B cell (primary cell): ENCODE data around the gene PPP1R12B. TPM values are rescaled to one million over a fixed set of nuclear protein-coding genes. Genes with fewer than 3 reads are reported as not detected.
"Not testable (repeated sequence)": the region's sequence is repeated elsewhere in the genome, so short reads cannot be mapped to it uniquely, and the experiment has no call there.

Source experiments
- ATAC-seq: fragments of 200-7000 bp; cut with Tn5 transposase; one replicate; pipeline ENCODE4 v1.10.0; 2021; ENCODE audit warnings: low read depth, mild to moderate bottlenecking, moderate number of reproducible peaks, moderate library complexity
- CTCF ChIA-PET: fragments of 350-600 bp; sonication (Branson Sonifier 250); formaldehyde crosslinking; loops from one replicate; lab custom pipeline; 2021; ENCODE audit warnings: antibody characterized with exemption, inconsistent platforms; lab: Charles Lee
- POLR2A ChIA-PET: fragments of 350-600 bp; sonication (Branson Sonifier 250); formaldehyde crosslinking; loops from one replicate; lab custom pipeline; 2021; ENCODE audit warnings: antibody characterized with exemption; lab: Charles Lee
- DNase-seq: peaks from one replicate; pipeline ENCODE4 v3.0.0; 2013
- H2AFZ ChIP-seq: 2 replicates; pipeline ENCODE4 v1.6.1; 2012; ENCODE audit warnings: mild to moderate bottlenecking, low read depth, low read length; ENCODE audit not compliant: insufficient read depth, poor library complexity, severe bottlenecking
- H3K27ac ChIP-seq, 2 donors: 1 replicate in 1 of 2; 2 replicates in 1 of 2; pipeline ENCODE4 v1.5.1; 2012 to 2013; ENCODE audit warnings: low read length in 2 of 2, mild to moderate bottlenecking in 2 of 2, moderate library complexity in 1 of 2
- H3K27me3 ChIP-seq, 4 experiments: fragments of 200-600 bp in 1 of 4; sonication (generic) in 1 of 4; replicated peaks in 1 of 4; 1 replicate in 2 of 4; 2 replicates in 2 of 4; pipeline versions ENCODE4 v1.6.1 to v1.7.0; 2013 to 2016; ENCODE audit warnings: low read length in 3 of 4, mild to moderate bottlenecking in 2 of 4, mixed read lengths in 1 of 4, moderate library complexity in 1 of 4; ENCODE audit not compliant: insufficient read depth in 4 of 4, control insufficient read depth in 3 of 4; ENCODE audit errors: control extremely low read depth in 1 of 4
- H3K36me3 ChIP-seq, 2 experiments: replicated peaks in 1 of 2; 1 replicate in 1 of 2; 2 replicates in 1 of 2; pipeline versions ENCODE4 v1.6.1 to v1.7.1; 2013; ENCODE audit warnings: low read length in 1 of 2; ENCODE audit not compliant: insufficient read depth in 2 of 2, control insufficient read depth in 1 of 2; ENCODE audit errors: control extremely low read depth in 1 of 2, extremely low read depth in 1 of 2
- H3K4me1 ChIP-seq, 2 donors: fragments of 200-600 bp in 1 of 2; sonication (generic) in 1 of 2; 1 replicate in 1 of 2; 2 replicates in 1 of 2; pipeline versions ENCODE4 v1.5.1 to v1.6.1; 2013 to 2017; ENCODE audit warnings: low read length in 2 of 2; ENCODE audit not compliant: control insufficient read depth in 2 of 2, insufficient read depth in 2 of 2
- H3K4me2 ChIP-seq: replicated peaks from 2 replicates; pipeline ENCODE3; 2012; ENCODE audit warnings: mild to moderate bottlenecking, low read depth, low read length; ENCODE audit not compliant: poor library complexity, severe bottlenecking
- H3K4me3 ChIP-seq, 5 experiments: fragments of 200-600 bp in 1 of 5; sonication (generic) in 1 of 5; 1 replicate in 3 of 5; 2 replicates in 2 of 5; pipeline versions ENCODE4 v1.5.1 to v1.7.0; 2011 to 2016; ENCODE audit warnings: low read length in 4 of 5, mild to moderate bottlenecking in 4 of 5, low read depth in 2 of 5, control low read depth in 1 of 5, moderate library complexity in 1 of 5; ENCODE audit not compliant: insufficient read depth in 1 of 5; ENCODE audit errors: control extremely low read depth in 1 of 5, extremely low read depth in 1 of 5
- H3K79me2 ChIP-seq: fragments of 200-600 bp; sonication (generic); one replicate; pipeline ENCODE4 v1.6.0; 2016; ENCODE audit warnings: low read length; ENCODE audit not compliant: control insufficient read depth, insufficient read depth
- H3K9ac ChIP-seq: fragments of 200-600 bp; sonication (generic); 2 replicates; pipeline ENCODE4 v1.6.1; 2017; ENCODE audit warnings: mild to moderate bottlenecking, low read length, moderate library complexity
- H3K9me3 ChIP-seq, 3 donors: one replicate each; pipeline versions ENCODE4 v1.6.1 to v1.7.1; 2013; ENCODE audit warnings: low read length in 2 of 3; ENCODE audit not compliant: control insufficient read depth in 2 of 3, insufficient read depth in 1 of 3; ENCODE audit errors: control extremely low read depth in 1 of 3
- H4K20me1 ChIP-seq: 2 replicates; pipeline ENCODE4 v1.6.0; 2012; ENCODE audit warnings: mild to moderate bottlenecking, low read length; ENCODE audit not compliant: insufficient read depth, control insufficient read depth, poor library complexity, severe bottlenecking
- H3K27ac Mint-ChIP-seq: one replicate; pipeline ENCODE4 v1.8.0; 2021; ENCODE audit warnings: mixed read lengths
- H3K27me3 Mint-ChIP-seq: one replicate; pipeline ENCODE4 v1.8.0; 2021; ENCODE audit warnings: mixed read lengths
- H3K4me1 Mint-ChIP-seq: one replicate; pipeline ENCODE4 v1.8.0; 2021; ENCODE audit warnings: mixed read lengths
- H3K4me3 Mint-ChIP-seq: one replicate; pipeline ENCODE4 v1.8.0; 2021; ENCODE audit warnings: mixed read lengths
- H3K9me3 Mint-ChIP-seq: one replicate; pipeline ENCODE4 v1.8.0; 2022; ENCODE audit warnings: mixed read lengths; ENCODE audit not compliant: insufficient read depth
- CTCF ChIP-seq: fragments of 200-600 bp; IDR thresholded peaks from one replicate; pipeline ENCODE4 v1.8.0; 2022; ENCODE audit warnings: antibody characterized with exemption, mild to moderate bottlenecking
- EZH2 ChIP-seq: IDR thresholded peaks from 2 replicates; pipeline ENCODE4 v1.6.1; 2012; ENCODE audit warnings: borderline replicate concordance, low read depth, mild to moderate bottlenecking, moderate library complexity, low read length; ENCODE audit not compliant: insufficient read depth, poor library complexity, severe bottlenecking
- WGBS: methylation state at CpG from one replicate; pipeline ENCODE4 v1.1.5; 2013; ENCODE audit warnings: missing lambda C conversion rate; ENCODE audit not compliant: insufficient coverage; 5-methylcytosine and 5-hydroxymethylcytosine counted together
- intact Hi-C: fragments of 100-400 bp; cut with micrococcal nuclease; formaldehyde crosslinking; loops from one replicate; pipeline ENCODE4 v1.10.0; 2022
- polyA plus RNA-seq: library from polyadenylated mRNA; depleted of rRNA; stranded (reverse); fragments of >200 nt; gene quantifications from 2 replicates; pipeline ENCODE4 v1.2.3, GENCODE V29; 2012
- total RNA-seq, 2 donors: library from RNA; stranded (reverse); fragments of 120-200 nt in 1 of 2; gene quantifications; 1 replicate in 1 of 2; 2 replicates in 1 of 2; pipeline versions ENCODE4 v1.2.3 to v1.2.4, GENCODE V29; 2013 to 2022

The PPP1R12B gene
- total and polyA plus RNA-seq, 2 donors (not counting 1 experiment from before 2014, with no cell fraction given), result 7.1 to 49.6 TPM

- H4K20me1 ChIP-seq, H3K4me3 Mint-ChIP-seq, intact Hi-C loops, H3K4me2 ChIP-seq, H3K27me3 Mint-ChIP-seq, H3K9me3 Mint-ChIP-seq, H3K36me3 ChIP-seq, H3K27me3 ChIP-seq, DNase-seq, H3K27ac ChIP-seq, H3K4me1 ChIP-seq, H3K4me3 ChIP-seq, CTCF ChIA-PET, H3K9ac ChIP-seq, ATAC-seq, POLR2A ChIA-PET, H3K9me3 ChIP-seq, H3K79me2 ChIP-seq, H3K27ac Mint-ChIP-seq, H2AFZ ChIP-seq: not testable (repeated sequence)
- H3K4me1 Mint-ChIP-seq, result peaks cover 11% of the 10 kb centered on the region
- WGBS, result 80% methylated on average over 3 of the region's 3 CpGs
These were observed 197.9 kb downstream of the PPP1R12B start for GRCh38 chr1:202546377-202546776.

- not testable (repeated sequence) for H3K9me3 Mint-ChIP-seq, H3K4me2 ChIP-seq
These were observed 198.3 kb downstream of the PPP1R12B start for GRCh38 chr1:202546796-202547195.

GRCh38 chr1:202547215-202547614 lies 198.7 kb downstream of the PPP1R12B start:
- no peak overlapping the region for H3K27ac Mint-ChIP-seq
- no peak for DNase-seq
- H3K4me3 ChIP-seq, result no peak overlapping the region
- H3K9ac ChIP-seq, result no peak overlapping the region
- ChIA-PET POLR2A (no interaction called here), CTCF (no interaction called here)
- no peaks in the 10 kb centered on the region for H4K20me1 ChIP-seq
- no peak overlapping the region for H3K4me3 Mint-ChIP-seq
- H3K27ac ChIP-seq, result no peak overlapping the region
- H3K9me3 ChIP-seq, result no peaks in the 10 kb centered on the region
- no peaks in the 10 kb centered on the region for H3K9me3 Mint-ChIP-seq
- H3K4me2 ChIP-seq, result no peak overlapping the region
- TF ChIP-seq CTCF (no peak), EZH2 (no peak)
- H2AFZ ChIP-seq, result no peak overlapping the region
- no peaks in the 10 kb centered on the region for H3K27me3 ChIP-seq
- H3K79me2 ChIP-seq, result no peaks in the 10 kb centered on the region
- ATAC-seq, result no peak
- no peaks in the 10 kb centered on the region for H3K27me3 Mint-ChIP-seq
- intact Hi-C loops, result no loop called here
- H3K4me1 ChIP-seq, result peaks cover 0 to 3% of the 10 kb centered on the region in 2 donors
- peaks cover 11% of the 10 kb centered on the region for H3K4me1 Mint-ChIP-seq
- H3K36me3 ChIP-seq, result no peaks in the 10 kb centered on the region

More at GRCh38 chr1:202546796-202547195, 198.3 kb downstream of the PPP1R12B start:
- H3K79me2 ChIP-seq, H3K9me3 ChIP-seq, H3K36me3 ChIP-seq, CTCF ChIA-PET, H2AFZ ChIP-seq, H3K4me3 ChIP-seq, H3K27me3 Mint-ChIP-seq, ATAC-seq, H3K27ac Mint-ChIP-seq, intact Hi-C loops, H4K20me1 ChIP-seq, POLR2A ChIA-PET, DNase-seq, H3K4me3 Mint-ChIP-seq, H3K27me3 ChIP-seq, H3K9ac ChIP-seq, H3K4me1 ChIP-seq, H3K27ac ChIP-seq: not testable (repeated sequence)
- peaks cover 11% of the 10 kb centered on the region for H3K4me1 Mint-ChIP-seq
- no CpG with 5 or more reads among the region's 3 CpGs for WGBS
